Stimulated activated naive B cell treated with anti-CD40 and anti-IgM and Interleukin-4, amounts not matched to agents 10 μg/mL and 1 μg/mL and 100 μg/mL, for 72 hours (primary cell): ENCODE measurements around the gene LBX2.
"Not testable (repeated sequence)": the region's sequence is repeated elsewhere in the genome, so short reads cannot be mapped to it uniquely, and the experiment has no call there.

Source experiments
- ATAC-seq, 2 donors: fragments of 150-1000 bp; cut with Tn5 transposase; replicated peaks; 2 replicates each; pipeline ENCODE4 v1.10.0; 2021; ENCODE audit warnings: moderate library complexity in 1 of 2
- DNase-seq: peaks from one replicate; pipeline ENCODE4 v3.0.0; 2021
- H3K27ac Mint-ChIP-seq: one replicate; pipeline ENCODE4 v1.8.0; 2022; ENCODE audit warnings: mild to moderate bottlenecking, mixed read lengths
- H3K27me3 Mint-ChIP-seq, 2 donors: one replicate each; pipeline ENCODE4 v1.8.0; 2022; ENCODE audit warnings: mixed read lengths in 2 of 2
- H3K36me3 Mint-ChIP-seq, 2 donors: one replicate each; pipeline ENCODE4 v1.8.0; 2022; ENCODE audit warnings: mixed read lengths in 2 of 2, mild to moderate bottlenecking in 1 of 2
- H3K4me1 Mint-ChIP-seq, 2 donors: one replicate each; pipeline ENCODE4 v1.8.0; 2022; ENCODE audit warnings: mixed read lengths in 2 of 2, mild to moderate bottlenecking in 1 of 2
- H3K4me3 Mint-ChIP-seq, 2 donors: one replicate each; pipeline ENCODE4 v1.8.0; 2022; ENCODE audit warnings: mild to moderate bottlenecking in 2 of 2, mixed read lengths in 2 of 2, moderate library complexity in 1 of 2
- H3K9me3 Mint-ChIP-seq, 2 donors: one replicate each; pipeline ENCODE4 v1.8.0; 2022; ENCODE audit warnings: mixed read lengths in 2 of 2, mild to moderate bottlenecking in 1 of 2

LBX2 gene

DNA sequence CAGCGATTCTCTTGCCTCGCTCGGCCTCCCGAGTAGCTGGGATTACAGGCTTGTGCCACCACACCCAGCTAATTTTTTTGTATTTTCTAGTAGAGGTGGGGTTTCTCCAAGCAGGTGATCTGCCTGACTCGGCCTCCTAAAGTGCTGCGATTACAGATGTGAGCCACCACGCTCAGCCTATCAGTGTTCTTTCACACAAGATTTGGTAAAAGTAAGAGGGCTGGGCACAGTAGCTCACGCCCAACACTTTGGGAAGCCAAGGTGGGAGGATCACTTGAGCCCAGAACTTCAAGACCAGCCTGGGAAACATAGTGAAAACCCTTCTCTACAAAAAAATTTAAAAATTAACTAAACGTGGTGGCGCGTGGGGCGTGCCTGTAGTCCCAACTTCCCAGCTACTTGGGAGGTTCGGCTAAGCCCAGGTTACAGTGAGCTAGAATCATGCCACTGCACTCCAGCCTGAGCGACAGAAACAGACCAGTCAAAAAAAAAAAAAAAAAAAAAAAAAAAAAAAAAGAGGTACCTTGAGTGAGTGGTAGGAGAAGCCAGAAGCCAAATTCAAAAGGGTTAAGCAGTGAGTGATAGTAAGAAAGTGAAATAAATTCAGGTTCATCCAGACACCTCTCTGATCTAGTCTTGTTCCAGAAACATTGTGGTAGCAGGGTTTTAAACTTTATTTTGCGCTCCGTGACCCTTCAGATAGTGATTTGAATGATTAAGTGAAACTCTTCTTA is 27.9 kb downstream of the LBX2 start:
- Mint-ChIP-seq H3K27me3 (no peaks in the 10 kb centered on the region), H3K4me3 (peak overlapping the region; percentile 97 to 98), H3K36me3 (peaks cover 24 to 37% of the 10 kb centered on the region in 2 donors), H3K9me3 (no peaks in the 10 kb centered on the region), H3K4me1 (peaks cover 13 to 39% of the 10 kb centered on the region in 2 donors), H3K27ac (peak overlapping the region; percentile 99)
- ATAC-seq (peak; percentile 0 to 3), DNase-seq (no peak)

DNA sequence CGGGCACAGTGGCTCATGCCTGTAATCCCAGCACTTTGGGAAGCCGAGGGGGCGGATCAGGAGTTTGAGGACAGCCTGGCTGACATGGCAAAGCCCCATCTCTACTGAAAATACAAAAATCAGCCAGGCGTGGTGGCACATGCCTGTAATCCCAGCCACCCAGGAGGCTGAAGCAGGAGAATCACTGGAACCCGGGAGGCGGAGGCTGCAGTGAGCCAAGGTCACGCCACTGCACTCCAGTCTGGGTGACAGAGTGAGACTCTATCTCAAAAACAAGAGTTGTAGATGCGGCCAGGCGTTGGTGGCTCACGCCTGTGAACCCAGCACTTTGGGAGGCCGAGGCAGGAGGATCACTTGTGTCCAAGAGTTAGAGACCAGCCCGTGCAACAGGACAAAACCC is 28.7 kb downstream of the LBX2 start:
- DNase-seq, H3K27me3 Mint-ChIP-seq, H3K9me3 Mint-ChIP-seq, ATAC-seq: not testable (repeated sequence)
- H3K27ac Mint-ChIP-seq: peak overlapping the region; percentile 91
- peaks cover 13 to 39% of the 10 kb centered on the region in 2 donors for H3K4me1 Mint-ChIP-seq
- peak overlapping the region in 1 of 2 donors; percentile 39 for H3K4me3 Mint-ChIP-seq
- H3K36me3 Mint-ChIP-seq: peaks cover 24 to 36% of the 10 kb centered on the region in 2 donors

- ATAC-seq: peak in 1 of 2 donors; percentile 6
Observed at GRCh38 chr2:74464406-74464805, 35.0 kb downstream of the LBX2 start.

DNA sequence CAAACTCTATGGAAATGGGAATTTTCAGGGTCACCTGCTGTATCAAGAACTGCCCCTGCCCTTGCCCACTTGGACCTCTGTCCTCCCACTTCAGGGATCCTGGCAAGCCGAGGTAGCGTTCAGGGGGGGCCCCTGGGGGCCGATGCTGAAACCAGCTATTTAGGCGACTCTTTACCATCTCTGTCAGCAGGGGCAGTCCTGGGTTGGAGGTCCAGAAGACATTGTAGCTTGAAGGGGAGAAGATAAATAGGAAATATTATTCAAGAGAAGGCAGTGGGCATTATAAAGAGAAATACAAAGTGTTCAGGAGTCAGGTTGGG is 36.7 kb downstream of the LBX2 start:
- no peak for ATAC-seq
- Mint-ChIP-seq H3K9me3 (no peaks in the 10 kb centered on the region), H3K4me1 (peaks cover 22 to 49% of the 10 kb centered on the region in 2 donors), H3K27me3 (no peaks in the 10 kb centered on the region), H3K36me3 (peaks cover 16 to 32% of the 10 kb centered on the region in 2 donors), H3K27ac (peak overlapping the region; percentile 60), H3K4me3 (no peak overlapping the region)
- no peak for DNase-seq

More at GRCh38 chr2:74464406-74464805, 35.0 kb downstream of the LBX2 start:
- Mint-ChIP-seq H3K4me3 (peak overlapping the region; percentile 95 to 100), H3K27ac (peak overlapping the region; percentile 90), H3K27me3 (no peaks in the 10 kb centered on the region), H3K36me3 (peaks cover 16 to 32% of the 10 kb centered on the region in 2 donors), H3K9me3 (no peaks in the 10 kb centered on the region), H3K4me1 (peaks cover 16 to 41% of the 10 kb centered on the region in 2 donors)
- no peak for DNase-seq

- Mint-ChIP-seq H3K4me3 (no peak overlapping the region), H3K27ac (peak overlapping the region; percentile 73), H3K36me3 (peaks cover 17 to 33% of the 10 kb centered on the region in 2 donors), H3K9me3 (no peaks in the 10 kb centered on the region), H3K27me3 (no peaks in the 10 kb centered on the region), H3K4me1 (peaks cover 23 to 51% of the 10 kb centered on the region in 2 donors)
- ATAC-seq (no peak), DNase-seq (no peak)
Observed at GRCh38 chr2:74462054-74462785, 37.2 kb downstream of the LBX2 start.

DNA sequence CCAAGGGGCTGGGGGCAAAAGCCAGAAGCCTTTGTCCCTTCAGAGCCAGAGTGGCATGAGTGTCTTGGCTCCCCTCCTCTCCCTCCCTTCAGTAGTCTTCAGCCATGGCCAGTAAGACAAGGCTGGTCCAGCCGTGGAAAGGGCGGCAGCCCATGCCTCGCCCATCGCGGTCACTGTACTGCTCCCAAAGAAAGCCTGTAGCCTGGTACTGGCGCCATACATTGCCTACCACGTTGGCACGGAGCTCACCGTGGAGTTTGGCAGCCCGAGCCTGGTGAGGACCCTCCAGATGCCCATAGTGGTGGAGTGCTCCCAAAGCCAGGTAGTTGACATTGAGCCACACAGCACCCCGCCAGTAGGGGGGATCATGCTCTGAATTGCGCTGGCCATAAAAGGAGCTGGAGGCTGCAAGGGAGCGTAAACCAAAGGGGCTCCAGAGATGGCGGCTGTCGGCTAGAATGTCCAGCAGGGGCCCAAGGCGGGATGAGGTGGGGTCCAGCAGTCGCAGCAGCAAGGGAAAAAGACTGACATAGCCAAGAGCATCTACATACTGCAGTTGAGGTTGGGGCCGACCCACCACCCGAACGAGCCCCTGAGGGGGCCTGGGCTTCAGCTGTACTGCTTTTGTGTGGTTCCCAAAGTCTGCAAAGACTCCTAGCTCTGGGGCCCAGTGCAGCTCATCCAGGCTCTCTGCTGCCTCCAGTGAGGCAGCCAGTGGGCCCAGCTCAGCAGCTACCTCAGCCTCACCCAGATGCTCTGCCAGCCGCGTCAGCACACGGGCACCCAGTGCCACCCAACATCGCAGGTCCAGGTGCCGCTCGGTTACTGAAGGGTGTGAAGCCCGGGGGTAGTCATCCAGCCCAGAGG is 38.0 kb downstream of the LBX2 start:
- Mint-ChIP-seq H3K9me3 (no peaks in the 10 kb centered on the region), H3K36me3 (peaks cover 18 to 41% of the 10 kb centered on the region in 2 donors), H3K4me3 (no peak overlapping the region), H3K27me3 (no peaks in the 10 kb centered on the region), H3K27ac (peak overlapping the region; percentile 73), H3K4me1 (peaks cover 28 to 59% of the 10 kb centered on the region in 2 donors)
- ATAC-seq: no peak
- no peak for DNase-seq

DNA sequence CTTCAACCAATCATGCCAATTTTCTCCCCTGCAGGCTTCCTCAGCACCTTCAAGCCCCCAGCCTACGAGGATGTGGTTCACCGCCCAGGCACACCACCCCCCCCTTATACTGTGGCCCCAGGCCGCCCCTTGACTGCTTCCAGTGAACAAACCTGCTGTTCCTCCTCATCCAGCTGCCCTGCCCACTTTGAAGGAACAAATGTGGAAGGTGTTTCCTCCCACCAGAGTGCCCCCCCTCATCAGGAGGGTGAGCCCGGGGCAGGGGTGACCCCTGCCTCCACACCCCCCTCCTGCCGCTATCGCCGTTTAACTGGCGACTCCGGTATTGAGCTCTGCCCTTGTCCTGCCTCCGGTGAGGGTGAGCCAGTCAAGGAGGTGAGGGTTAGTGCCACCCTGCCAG is 39.2 kb downstream of the LBX2 start:
- peak overlapping the region; percentile 84 to 94 for H3K4me3 Mint-ChIP-seq
- not testable (repeated sequence) for ATAC-seq, H3K27me3 Mint-ChIP-seq, H3K9me3 Mint-ChIP-seq, DNase-seq
- peak overlapping the region; percentile 39 for H3K27ac Mint-ChIP-seq
- peaks cover 39 to 71% of the 10 kb centered on the region in 2 donors for H3K4me1 Mint-ChIP-seq
- peaks cover 23 to 52% of the 10 kb centered on the region in 2 donors for H3K36me3 Mint-ChIP-seq

DNA sequence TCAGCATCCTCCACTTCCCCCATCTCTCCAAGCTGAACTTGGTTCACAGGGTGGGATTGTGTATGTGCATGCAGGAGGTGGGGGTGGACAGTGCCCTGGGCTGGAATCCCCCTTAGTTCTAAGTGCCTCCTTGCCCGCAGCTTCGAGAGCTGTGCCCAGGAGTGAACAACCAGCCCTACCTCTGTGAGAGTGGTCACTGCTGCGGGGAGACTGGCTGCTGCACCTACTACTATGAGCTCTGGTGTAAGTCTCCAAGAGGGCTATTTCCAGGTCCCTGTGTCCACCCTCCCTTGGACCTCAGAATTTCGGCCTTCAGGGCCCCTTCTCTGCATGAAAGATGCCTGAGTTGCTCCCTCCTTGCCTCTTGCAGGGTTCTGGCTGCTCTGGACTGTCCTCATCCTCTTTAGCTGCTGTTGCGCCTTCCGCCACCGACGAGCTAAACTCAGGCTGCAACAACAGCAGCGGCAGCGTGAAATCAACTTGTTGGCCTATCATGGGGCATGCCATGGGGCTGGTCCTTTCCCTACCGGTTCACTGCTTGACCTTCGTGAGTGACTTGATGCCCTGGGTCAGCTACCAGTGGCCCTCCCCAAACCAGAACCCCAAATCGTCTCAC is 39.8 kb downstream of the LBX2 start:
- not testable (repeated sequence) for H3K9me3 Mint-ChIP-seq, H3K27me3 Mint-ChIP-seq, ATAC-seq, DNase-seq
- Mint-ChIP-seq H3K36me3 (peaks cover 25 to 55% of the 10 kb centered on the region in 2 donors), H3K27ac (peak overlapping the region; percentile 39), H3K4me3 (peak overlapping the region; percentile 84 to 94), H3K4me1 (peaks cover 41 to 74% of the 10 kb centered on the region in 2 donors)

GRCh38 chr2:74458938-74459363 is 40.5 kb downstream of the LBX2 start:
- H3K4me3 Mint-ChIP-seq: peak overlapping the region; percentile 84 to 94
- H3K9me3 Mint-ChIP-seq: no peaks in the 10 kb centered on the region
- DNase-seq (no peak), ATAC-seq (no peak)
- H3K27ac Mint-ChIP-seq: peak overlapping the region; percentile 100
- no peaks in the 10 kb centered on the region for H3K27me3 Mint-ChIP-seq
- H3K4me1 Mint-ChIP-seq: peaks cover 45 to 69% of the 10 kb centered on the region in 2 donors
- peaks cover 25 to 55% of the 10 kb centered on the region in 2 donors for H3K36me3 Mint-ChIP-seq

GRCh38 chr2:74458132-74458937 is 41.1 kb downstream of the LBX2 start, which contains the start of gene WBP1:
Gene WBP1 (plus strand): TSS chr2:74458438. CDS start chr2:74458603, 165 bp downstream.
- ATAC-seq: peak; percentile 84 to 87
- peak; percentile 100 for DNase-seq
- Mint-ChIP-seq H3K27me3 (no peaks in the 10 kb centered on the region), H3K9me3 (no peaks in the 10 kb centered on the region), H3K4me3 (peak within 1 kb of the TSS; percentile 84 to 94), H3K4me1 (peaks cover 44 to 63% of the 10 kb centered on the region in 2 donors), H3K27ac (peak within 1 kb of the TSS; percentile 100), H3K36me3 (peaks cover 25 to 55% of the 10 kb centered on the region in 2 donors)

DNA sequence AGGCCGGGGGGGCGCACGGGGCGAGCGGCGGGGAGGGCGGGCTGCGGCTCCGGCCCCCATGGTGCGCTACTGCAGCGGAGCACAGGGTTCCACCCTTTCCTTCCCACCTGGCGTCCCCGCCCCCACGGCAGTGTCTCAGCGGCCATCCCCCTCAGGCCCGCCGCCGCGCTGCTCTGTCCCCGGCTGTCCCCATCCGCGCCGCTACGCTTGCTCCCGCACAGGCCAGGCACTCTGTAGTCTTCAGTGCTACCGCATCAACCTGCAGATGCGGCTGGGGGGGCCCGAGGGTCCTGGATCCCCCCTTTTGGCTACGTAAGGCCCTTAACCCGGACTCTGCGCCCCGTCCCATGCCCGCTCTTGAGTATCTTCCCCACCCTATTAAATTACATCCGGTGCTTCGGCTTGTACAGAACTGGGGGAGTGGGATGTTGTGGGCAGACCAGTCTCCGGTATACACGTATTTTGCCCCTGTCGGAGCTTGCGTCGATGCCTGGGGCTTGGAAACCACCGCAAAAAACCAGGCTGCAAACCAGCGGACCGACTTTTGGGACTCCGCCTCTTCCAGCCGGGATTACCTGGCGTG is 41.8 kb downstream of the LBX2 start:
- peak; percentile 52 to 56 for ATAC-seq
- peaks cover 22 to 48% of the 10 kb centered on the region in 2 donors for H3K36me3 Mint-ChIP-seq
- H3K4me3 Mint-ChIP-seq: peak overlapping the region; percentile 84 to 94
- H3K4me1 Mint-ChIP-seq: peaks cover 41 to 56% of the 10 kb centered on the region in 2 donors
- H3K27me3 Mint-ChIP-seq: no peaks in the 10 kb centered on the region
- DNase-seq: peak; percentile 77
- H3K9me3 Mint-ChIP-seq: no peaks in the 10 kb centered on the region
- peak overlapping the region; percentile 100 for H3K27ac Mint-ChIP-seq

- no peak for ATAC-seq
- H3K27me3 Mint-ChIP-seq: no peaks in the 10 kb centered on the region
- H3K9me3 Mint-ChIP-seq: no peaks in the 10 kb centered on the region
- H3K4me1 Mint-ChIP-seq: peaks cover 40 to 54% of the 10 kb centered on the region in 2 donors
- H3K27ac Mint-ChIP-seq: peak overlapping the region; percentile 100
- peaks cover 18 to 44% of the 10 kb centered on the region in 2 donors for H3K36me3 Mint-ChIP-seq
- H3K4me3 Mint-ChIP-seq: peak overlapping the region; percentile 84 to 94
- no peak for DNase-seq
Observed at GRCh38 chr2:74457129-74457548, 42.3 kb downstream of the LBX2 start.
